ENCODE measurements around the gene SH3YL1.

Gene SH3YL1

DNA sequence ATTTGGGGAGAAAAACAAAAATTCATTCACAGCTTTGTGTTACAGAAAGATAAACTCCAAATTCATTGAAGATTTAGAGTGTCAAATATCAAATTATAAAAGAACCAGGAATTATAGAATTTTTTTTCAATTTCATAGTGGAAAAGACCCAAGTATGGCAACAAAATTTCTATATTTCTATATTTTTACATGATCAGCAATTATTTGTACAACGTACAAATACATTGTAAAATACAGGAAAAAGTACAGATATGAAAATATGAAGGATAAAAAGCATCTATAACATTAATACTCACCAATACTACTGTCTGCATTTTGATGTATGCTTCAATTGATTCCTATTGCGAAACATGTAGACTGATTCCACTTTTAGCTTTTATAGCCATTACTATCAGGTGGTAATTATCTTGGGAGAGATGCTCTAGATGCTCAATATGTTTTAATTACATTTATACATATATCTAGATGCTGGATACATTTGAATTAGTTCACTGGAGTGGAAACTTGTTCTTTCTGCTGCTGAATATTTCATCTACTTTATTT is 4.0 kb downstream of the SH3YL1 start:
- no peak for FAIRE-seq

GRCh38 chr2:258933-259332 is 4.9 kb downstream of the SH3YL1 start:
- DNase-seq (ENCODE audit: insufficient read length, low spot score) (no peak), FAIRE-seq (no peak)

More for the DNA sequence above, 4.0 kb downstream of the SH3YL1 start:
- no peak for DNase-seq (ENCODE audit: insufficient read length, low spot score)

- DNase-seq (ENCODE audit: insufficient read length, low spot score) (no peak), FAIRE-seq (no peak)
Observed at GRCh38 chr2:257842-258241, 6.0 kb downstream of the SH3YL1 start.

DNA sequence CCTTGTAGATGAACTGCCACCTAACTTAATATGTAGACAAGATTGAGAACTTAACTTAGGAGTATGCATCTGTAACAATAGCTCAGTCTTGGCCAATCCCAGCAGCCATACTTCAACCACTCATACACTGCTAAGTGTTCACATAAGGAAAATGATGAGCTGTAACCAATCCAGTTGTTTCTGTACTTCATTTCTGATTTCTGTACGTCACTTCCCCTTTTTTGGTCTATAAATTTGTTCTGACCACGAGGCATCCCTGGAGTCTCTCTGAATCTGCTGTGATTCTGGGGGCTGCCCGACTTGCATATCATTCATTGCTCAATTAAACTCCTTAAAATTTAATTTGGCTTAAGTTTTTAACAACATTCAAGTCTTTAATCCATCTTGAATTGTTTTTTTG is 6.4 kb downstream of the SH3YL1 start:
- FAIRE-seq (no peak), DNase-seq (ENCODE audit: insufficient read length, low spot score) (no peak)

DNA sequence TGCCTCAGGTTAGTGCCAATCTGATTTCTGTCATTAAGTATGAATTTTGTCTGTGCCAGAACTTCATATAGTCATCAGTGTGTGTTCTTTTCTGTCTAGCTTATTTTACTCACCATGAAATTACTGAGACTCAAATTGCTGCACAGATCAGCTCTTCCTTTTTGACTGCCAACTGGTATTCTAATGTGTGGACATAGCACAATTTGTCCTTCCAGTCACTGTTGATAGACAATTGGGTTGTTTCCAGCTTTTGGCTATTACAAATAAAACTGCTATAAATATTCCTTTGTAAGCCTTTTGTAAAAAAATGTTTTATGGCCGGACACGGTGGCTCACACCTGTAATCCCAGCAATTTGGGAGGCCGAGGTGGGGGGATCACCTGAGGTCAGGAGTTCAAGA is 7.7 kb downstream of the SH3YL1 start:
- FAIRE-seq (no peak), DNase-seq (ENCODE audit: insufficient read length, low spot score) (no peak)

DNA sequence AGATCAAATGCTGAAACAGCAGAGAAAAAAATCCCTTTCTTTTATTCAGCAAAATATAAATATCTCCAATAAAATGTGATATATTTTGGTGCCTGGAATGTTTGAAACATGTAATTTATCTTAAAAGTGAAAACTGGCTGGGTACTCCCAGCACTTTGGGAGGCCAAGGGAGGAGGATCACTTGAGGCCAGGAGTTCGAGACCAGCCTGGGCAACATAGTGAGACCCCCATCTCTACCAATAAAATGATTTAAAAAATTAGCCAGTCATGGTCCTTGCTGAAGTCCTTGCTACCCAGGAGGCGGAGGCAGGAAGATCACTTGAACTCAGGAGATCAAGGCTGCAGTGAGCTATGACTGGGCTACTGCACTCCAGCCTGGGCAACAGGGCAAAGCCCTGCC is 8.6 kb downstream of the SH3YL1 start:
- DNase-seq (ENCODE audit: insufficient read length, low spot score) (no peak), FAIRE-seq (no peak)

GRCh38 chr2:254241-254640 is 9.6 kb downstream of the SH3YL1 start:
- DNase-seq (ENCODE audit: insufficient read length, low spot score) (no peak), FAIRE-seq (peak; percentile 26)

DNA sequence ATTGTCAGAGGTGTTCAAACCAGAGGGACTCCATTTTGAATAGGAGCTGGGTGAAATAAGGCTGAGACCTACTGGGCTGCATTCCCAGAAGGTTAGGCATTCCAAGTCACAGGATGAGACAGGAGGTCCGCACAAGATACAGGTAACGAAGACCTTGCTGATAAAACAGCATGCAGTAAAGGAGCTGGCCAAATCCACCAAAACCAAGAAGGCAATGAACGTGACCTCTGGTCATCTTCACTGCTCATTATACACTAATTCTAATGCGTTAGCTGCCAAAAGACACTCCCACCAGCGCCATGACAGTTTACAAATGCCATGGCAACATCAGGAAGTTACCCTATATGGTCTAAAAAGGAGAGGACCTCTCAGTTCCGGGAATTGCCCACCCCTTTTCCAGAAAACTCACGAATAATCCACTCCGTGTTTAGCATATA is 10.6 kb downstream of the SH3YL1 start:
- DNase-seq (ENCODE audit: insufficient read length, low spot score) (no peak), FAIRE-seq (no peak)

- FAIRE-seq = peak; percentile 49
Observed at GRCh38 chr2:252001-252602, 11.7 kb downstream of the SH3YL1 start.

GRCh38 chr2:249538-250042 is 14.2 kb downstream of the SH3YL1 start:
- DNase-seq (ENCODE audit: insufficient read length, low spot score) (no peak), FAIRE-seq (peak; percentile 13)

More at GRCh38 chr2:252001-252602, 11.7 kb downstream of the SH3YL1 start:
- DNase-seq (ENCODE audit: insufficient read length, low spot score) = no peak

DNA sequence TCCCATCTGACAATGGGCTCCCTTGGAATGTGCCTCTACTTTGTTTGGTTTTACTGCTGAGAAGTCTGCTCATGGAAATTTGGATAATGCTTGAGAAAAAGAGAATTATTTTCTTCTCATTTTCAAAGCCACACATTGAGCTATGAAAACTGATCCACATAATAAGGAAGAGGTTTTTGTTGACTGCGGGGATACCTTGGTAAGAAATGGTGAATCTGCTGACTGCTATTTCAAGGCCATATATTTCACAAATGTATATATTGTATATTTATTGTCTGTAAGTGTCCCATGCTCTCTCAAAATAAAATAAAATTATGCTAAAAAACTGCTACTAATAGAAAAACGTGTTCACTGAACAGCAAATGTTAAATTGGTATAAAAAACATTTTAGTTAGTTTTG is 15.1 kb downstream of the SH3YL1 start:
- FAIRE-seq (no peak), DNase-seq (ENCODE audit: insufficient read length, low spot score) (no peak)

DNA sequence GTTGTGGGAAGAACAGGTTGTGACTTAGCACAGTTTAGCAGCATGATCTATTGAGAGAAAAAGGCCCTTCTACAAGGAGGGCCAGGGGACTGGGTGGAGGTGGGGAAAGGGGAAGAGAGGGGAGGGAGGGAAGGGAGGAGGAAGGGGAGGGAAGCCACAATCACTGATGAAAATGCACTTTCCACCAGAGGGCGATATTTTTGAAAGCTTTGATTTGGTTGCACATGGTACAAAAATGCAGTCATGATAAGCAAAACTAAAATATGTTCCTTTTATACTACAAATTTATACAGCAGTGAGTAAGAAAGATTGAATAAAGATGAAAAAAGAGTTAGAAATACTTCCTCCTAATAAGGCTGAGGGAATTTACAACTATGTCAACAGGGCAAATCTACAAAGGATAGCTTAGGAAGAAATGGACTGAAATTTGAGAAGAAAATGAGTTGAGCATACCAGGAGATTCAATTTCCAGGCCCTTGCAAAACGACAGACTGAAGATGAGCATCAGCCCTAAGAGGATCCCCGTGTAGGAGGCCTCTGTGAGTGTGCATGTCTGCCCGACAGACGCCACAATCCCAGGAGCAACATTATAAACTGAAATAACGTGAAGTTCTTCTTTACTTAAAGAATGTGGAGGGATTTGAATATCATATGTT is 17.2 kb downstream of the SH3YL1 start:
- DNase-seq (ENCODE audit: insufficient read length, low spot score) (peak; percentile 25), FAIRE-seq (no peak)

- FAIRE-seq = peak; percentile 9
Observed at GRCh38 chr2:244547-244946, 19.3 kb downstream of the SH3YL1 start.

DNA sequence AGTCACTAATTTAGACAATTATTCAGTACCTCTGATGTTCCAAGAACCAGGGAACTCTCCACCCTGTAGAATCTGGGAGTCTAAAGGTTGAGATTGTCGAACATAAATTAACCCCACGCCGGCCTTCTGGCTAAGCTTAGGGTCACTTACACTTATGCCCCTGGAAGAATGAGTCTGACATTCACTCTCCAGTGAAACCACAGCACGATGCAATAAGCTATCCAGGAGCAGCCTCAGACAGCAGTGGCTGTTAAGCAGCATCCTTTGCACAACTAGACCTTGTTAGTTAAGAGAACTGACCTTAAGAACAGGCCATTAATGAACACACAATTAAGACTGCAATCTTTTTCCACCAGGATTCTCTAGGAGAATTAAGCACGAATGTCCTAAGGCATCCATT is 25.0 kb downstream of the SH3YL1 start:
- DNase-seq (ENCODE audit: insufficient read length, low spot score) (no peak), FAIRE-seq (peak; percentile 26)

More at GRCh38 chr2:244547-244946, 19.3 kb downstream of the SH3YL1 start:
- no peak for DNase-seq (ENCODE audit: insufficient read length, low spot score)

DNA sequence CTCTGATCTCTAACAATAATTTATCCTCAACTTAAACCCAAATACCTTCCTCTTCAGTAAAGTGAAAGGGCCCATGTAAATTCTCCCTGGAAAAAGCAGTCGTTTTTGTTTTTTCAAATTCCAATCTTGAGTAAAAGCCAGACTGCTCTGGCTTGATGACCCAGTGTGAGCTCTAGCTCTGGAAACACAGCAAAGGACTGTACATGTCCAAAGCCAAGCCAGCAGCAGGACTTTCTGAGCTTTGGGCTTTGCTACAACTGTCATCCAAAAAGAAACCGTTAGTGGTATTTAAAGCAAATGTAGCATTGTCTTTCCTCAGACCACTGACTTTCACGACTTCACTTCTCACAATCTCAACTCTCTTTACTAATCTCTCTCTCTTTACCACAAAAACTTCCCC is 25.4 kb downstream of the SH3YL1 start:
- FAIRE-seq (no peak), DNase-seq (ENCODE audit: insufficient read length, low spot score) (no peak)

GRCh38 chr2:237878-238277 is 26.0 kb downstream of the SH3YL1 start:
- FAIRE-seq = no peak
- DNase-seq (ENCODE audit: insufficient read length, low spot score) = no peak

GRCh38 chr2:236993-237539 is 26.8 kb downstream of the SH3YL1 start:
- FAIRE-seq (no peak), DNase-seq (ENCODE audit: insufficient read length, low spot score) (no peak)

- DNase-seq (ENCODE audit: insufficient read length, low spot score) = no peak
- no peak for FAIRE-seq
Observed at GRCh38 chr2:234421-234820, 29.4 kb downstream of the SH3YL1 start.

DNA sequence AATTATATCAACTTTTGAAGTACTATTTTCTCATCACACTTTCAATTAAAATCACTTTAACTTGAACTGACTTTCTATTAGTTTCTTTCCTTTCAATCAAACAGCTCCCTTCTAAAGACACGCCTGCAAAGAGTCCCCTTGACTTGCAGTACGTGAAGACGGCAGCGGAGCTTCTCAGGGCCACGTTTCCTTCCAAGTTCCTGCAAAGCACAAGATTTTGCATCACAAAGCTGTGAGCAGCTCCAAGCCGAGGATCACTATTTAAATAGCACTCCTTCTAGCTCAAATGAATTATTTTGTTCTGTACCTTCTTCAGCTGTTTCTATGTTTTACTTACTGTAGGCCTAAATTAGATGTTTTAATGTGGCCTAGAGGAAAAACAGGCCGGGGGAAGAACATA is 30.8 kb downstream of the SH3YL1 start:
- DNase-seq (ENCODE audit: insufficient read length, low spot score) = no peak

DNA sequence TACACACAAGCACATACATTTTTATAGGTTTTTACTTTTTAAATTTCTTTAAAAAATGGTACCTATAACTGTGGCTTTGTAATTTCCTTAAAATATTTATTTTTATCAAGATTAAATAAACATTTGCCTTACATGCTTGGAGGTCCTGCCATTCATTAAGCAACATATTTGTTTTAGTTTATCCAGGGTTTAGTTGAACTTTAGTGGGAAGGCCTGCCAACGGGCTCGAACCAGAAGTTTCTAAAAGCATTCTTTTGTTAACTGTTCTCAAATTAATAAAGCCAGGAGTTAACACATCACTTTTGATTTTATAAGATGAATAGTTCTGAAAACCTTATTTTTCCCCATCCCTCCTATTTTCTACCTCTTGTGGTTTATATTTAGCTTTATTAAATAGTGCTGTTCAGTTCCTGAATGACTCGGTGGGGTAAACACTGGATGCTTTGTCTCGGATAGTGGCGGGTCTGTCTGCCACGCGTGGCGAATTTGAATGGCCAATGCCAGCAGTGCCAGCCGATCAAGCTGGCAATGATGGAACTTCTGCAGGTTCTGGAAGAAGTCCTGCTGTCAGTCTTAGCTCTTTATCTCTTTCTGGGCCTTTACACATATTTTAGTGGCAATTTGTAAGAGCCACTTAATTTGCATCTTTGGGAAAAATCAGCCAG is 32.2 kb downstream of the SH3YL1 start:
- no peak for DNase-seq (ENCODE audit: insufficient read length, low spot score)
- peak; percentile 44 for FAIRE-seq

More for the DNA sequence above, 30.8 kb downstream of the SH3YL1 start:
- FAIRE-seq = no peak
